GM19452 (cell line): Measurements from ENCODE around the gene POLK.
"Not testable (repeated sequence)": the region's sequence is repeated elsewhere in the genome, so short reads cannot be mapped to it uniquely, and the experiment has no call there.

Source experiments
- ATAC-seq: cut with Tn5 transposase; IDR thresholded peaks from one replicate; pipeline ENCODE4 v1.9.1; 2021; ENCODE audit not compliant: unreplicated experiment

Gene POLK

GRCh38 chr5:75510417-75510835, 1.3 kb upstream of the POLK start:
- no peak for ATAC-seq

- peak; percentile 29 for ATAC-seq
Measured at GRCh38 chr5:75510836-75511434, 756 bp upstream of the POLK start.

- ATAC-seq, result no peak
Measured at GRCh38 chr5:75512383-75513074, 838 bp downstream of the POLK start.

GRCh38 chr5:75513841-75514240, 2.1 kb downstream of the POLK start:
- ATAC-seq, result no peak

GRCh38 chr5:75514323-75514722, 2.6 kb downstream of the POLK start:
- ATAC-seq, result no peak

GRCh38 chr5:75519761-75520160, 8.1 kb downstream of the POLK start:
- no peak for ATAC-seq

GRCh38 chr5:75521195-75521594, 9.5 kb downstream of the POLK start:
- no peak for ATAC-seq

- no peak for ATAC-seq
Measured at GRCh38 chr5:75522025-75522424, 10.3 kb downstream of the POLK start.

- no peak for ATAC-seq
Measured at GRCh38 chr5:75522542-75522941, 10.9 kb downstream of the POLK start.

GRCh38 chr5:75523275-75523674, 11.6 kb downstream of the POLK start:
- ATAC-seq, result no peak

- ATAC-seq, result peak; percentile 59
Measured at GRCh38 chr5:75524071-75524470, 12.4 kb downstream of the POLK start.

GRCh38 chr5:75524591-75524990, 12.9 kb downstream of the POLK start:
- ATAC-seq, result no peak

- ATAC-seq, result no peak
Measured at GRCh38 chr5:75525344-75525743, 13.7 kb downstream of the POLK start.

GRCh38 chr5:75526070-75526469, 14.4 kb downstream of the POLK start:
- ATAC-seq, result no peak

GRCh38 chr5:75529185-75529584, 17.5 kb downstream of the POLK start:
- no peak for ATAC-seq

- ATAC-seq, result no peak
Measured at GRCh38 chr5:75532190-75532589, 20.5 kb downstream of the POLK start.

GRCh38 chr5:75533716-75534115, 22.0 kb downstream of the POLK start:
- ATAC-seq, result not testable (repeated sequence)

GRCh38 chr5:75534734-75535133, 23.0 kb downstream of the POLK start:
- ATAC-seq, result no peak

GRCh38 chr5:75536147-75536546, 24.5 kb downstream of the POLK start:
- no peak for ATAC-seq

- ATAC-seq, result no peak
Measured at GRCh38 chr5:75536694-75537360, 25.1 kb downstream of the POLK start.

GRCh38 chr5:75538211-75538610, 26.5 kb downstream of the POLK start:
- no peak for ATAC-seq

- ATAC-seq, result no peak
Measured at GRCh38 chr5:75545131-75545530, 33.4 kb downstream of the POLK start.
